GM12878 (cell line): ENCODE measurements around the gene GTF2H1. TPM values are rescaled to one million over a fixed set of nuclear protein-coding genes. Genes with fewer than 3 reads are reported as not detected.

ENCODE experiments used
- ATAC-seq: fragments of 200-7000 bp; cut with Tn5 transposase; 3 replicates; pipeline ENCODE4 v1.9.1; 2020; ENCODE audit warnings: mild to moderate bottlenecking, moderate library complexity
- BruUV-seq: library from RNA; stranded (reverse); fragments of 400-500 nt; replicated peaks from 2 replicates; lab custom pipeline; 2021; lab: Mats Ljungman, UMichigan
- CTCF ChIA-PET: fragments of 300-600 bp; sonication (Branson Sonifier 250); formaldehyde crosslinking; extraction: SDS; loops from one replicate; lab custom pipeline; 2021; ENCODE audit warnings: inconsistent platforms; lab: Yijun Ruan, JAX
- POLR2A ChIA-PET: fragments of 350-600 bp; formaldehyde crosslinking; extraction: SDS; loops from one replicate; lab custom pipeline; 2021; ENCODE audit warnings: inconsistent platforms; lab: Charles Lee
- RAD21 ChIA-PET: fragments of 300-600 bp; sonication (Branson Sonifier 250); formaldehyde crosslinking; loops from one replicate; lab custom pipeline; 2023; ENCODE audit warnings: antibody characterized with exemption; ENCODE audit not compliant: unreplicated experiment; lab: Charles Lee
- SMC1A ChIA-PET: fragments of 300-600 bp; sonication (Branson Sonifier 250); formaldehyde crosslinking; loops from one replicate; lab custom pipeline; 2023; ENCODE audit not compliant: unreplicated experiment, uncharacterized antibody; lab: Charles Lee
- DNase-seq: peaks from one replicate; pipeline ENCODE4 v3.0.0-alpha.2; 2011; ENCODE audit warnings: low read depth, low spot score
- FAIRE-seq: peaks from 3 replicates; lab custom pipeline; 2011; peaks lifted over from hg19 to GRCh38; lab: Jason Lieb, UNC
- H2AFZ ChIP-seq: 2 replicates; pipeline ENCODE4 v1.6.0; 2011; ENCODE audit warnings: low read depth, low read length, control low read depth; ENCODE audit not compliant: control insufficient read depth
- H3K27ac ChIP-seq: 2 replicates; pipeline ENCODE4 v1.5.1; 2011; ENCODE audit warnings: control low read depth; ENCODE audit not compliant: control insufficient read depth, insufficient read depth
- H3K27me3 ChIP-seq, 2 experiments: replicated peaks in 1 of 2; 2 replicates each; pipeline versions ENCODE4 v1.6.0 to v1.6.1; 2011; ENCODE audit warnings: low read length in 1 of 2; ENCODE audit not compliant: control insufficient read depth in 2 of 2, insufficient read depth in 2 of 2
- H3K36me3 ChIP-seq, 2 experiments: 2 replicates each; pipeline ENCODE4 v1.5.1; 2011; ENCODE audit warnings: low read length in 1 of 2; ENCODE audit not compliant: control insufficient read depth in 2 of 2, insufficient read depth in 2 of 2
- H3K4me1 ChIP-seq: 2 replicates; pipeline ENCODE4 v1.6.1; 2011; ENCODE audit warnings: mild to moderate bottlenecking, low read length, moderate library complexity, mixed read lengths; ENCODE audit not compliant: control insufficient read depth, insufficient read depth
- H3K4me2 ChIP-seq: 2 replicates; pipeline ENCODE4 v1.6.0; 2011; ENCODE audit warnings: control low read depth; ENCODE audit not compliant: control insufficient read depth, insufficient read depth
- H3K4me3 ChIP-seq: fragments of 200-600 bp; sonication (generic); 2 replicates; pipeline ENCODE4 v1.5.1; 2016
- H3K79me2 ChIP-seq: 2 replicates; pipeline ENCODE4 v1.6.0; 2011; ENCODE audit warnings: low read length; ENCODE audit not compliant: control insufficient read depth, insufficient read depth
- H3K9ac ChIP-seq: 2 replicates; pipeline ENCODE4 v1.8.0; 2011; ENCODE audit warnings: low read length, control low read depth, mixed read lengths; ENCODE audit not compliant: control insufficient read depth, insufficient read depth
- H3K9me3 ChIP-seq: replicated peaks from 3 replicates; pipeline ENCODE4 v1.5.1; 2011; ENCODE audit warnings: mild to moderate bottlenecking, low read length; ENCODE audit not compliant: control insufficient read depth, insufficient read depth
- H4K20me1 ChIP-seq: 2 replicates; pipeline ENCODE4 v1.6.0; 2011; ENCODE audit not compliant: control insufficient read depth, insufficient read depth
- CBFB ChIP-seq: IDR thresholded peaks from 2 replicates; pipeline ENCODE4 v1.6.1; 2016; ENCODE audit warnings: antibody characterized with exemption, low read depth
- CREB1 ChIP-seq: IDR thresholded peaks from 2 replicates; pipeline ENCODE4 v1.6.1; 2012; ENCODE audit warnings: low read depth, mild to moderate bottlenecking, inconsistent platforms
- E4F1 ChIP-seq: fragments of 450-650 bp; IDR thresholded peaks from 2 replicates; pipeline ENCODE4 v1.6.1; 2018; ENCODE audit warnings: borderline replicate concordance, mild to moderate bottlenecking; ENCODE audit not compliant: partially characterized antibody
- ESRRA ChIP-seq: IDR thresholded peaks from 2 replicates; pipeline ENCODE4 v1.6.1; 2012; ENCODE audit warnings: mild to moderate bottlenecking, low read length, improper control_type of control experiment
- ETV6 ChIP-seq, 2 experiments: fragments of 450-650 bp in 1 of 2; IDR thresholded peaks in 1 of 2; conservative IDR thresholded peaks in 1 of 2; 2 replicates each; pipeline ENCODE4 v1.6.1; 2014; ENCODE audit warnings: antibody characterized with exemption in 1 of 2, borderline replicate concordance in 1 of 2, low read depth in 1 of 2, mild to moderate bottlenecking in 1 of 2, moderate library complexity in 1 of 2
- EZH2 ChIP-seq: IDR thresholded peaks from 2 replicates; pipeline ENCODE4 v1.6.1; 2012; ENCODE audit warnings: low read depth, mild to moderate bottlenecking, control low read depth, inconsistent platforms, low read length, borderline replicate concordance; ENCODE audit not compliant: control insufficient read depth
- JUND ChIP-seq: IDR thresholded peaks from 2 replicates; pipeline ENCODE4 v1.6.1; 2012; ENCODE audit warnings: low read depth, mild to moderate bottlenecking, low read length, improper control_type of control experiment, moderate library complexity
- KAT2A ChIP-seq: conservative IDR thresholded peaks from 2 replicates; pipeline ENCODE4 v1.6.1; 2011; ENCODE audit warnings: low read depth, low read length; ENCODE audit not compliant: control insufficient read depth
- PAX5 ChIP-seq: IDR thresholded peaks from 2 replicates; pipeline ENCODE4 v1.6.1; 2011; ENCODE audit warnings: low read depth, low read length, borderline replicate concordance
- ZNF687 ChIP-seq: fragments of 450-650 bp; IDR thresholded peaks from 2 replicates; pipeline ENCODE4 v1.6.1; 2017; ENCODE audit warnings: mild to moderate bottlenecking, moderate library complexity
- in situ Hi-C: fragments of 300-500 bp; cut with MboI; formaldehyde crosslinking; loops from 9 replicates; pipeline ENCODE4 v1.14.3; 2018; ENCODE audit warnings: mixed read lengths
- intact Hi-C: fragments of 100-400 bp; cut with micrococcal nuclease; formaldehyde crosslinking; loops from one replicate; pipeline ENCODE4 v1.14.2; 2022; ENCODE audit not compliant: unreplicated experiment
- polyA plus RNA-seq, 11 experiments: library from polyadenylated mRNA; depleted of rRNA in 4 of 11; unstranded in 6 of 11; stranded (reverse) in 5 of 11; fragments of >200 nt; fragmentation: Nextera tagmentation in 4 of 11; fragmentation: Illumina TruSeq in 1 of 11; extraction: Ambion mirVana in 4 of 11; extraction: Trizol in 1 of 11; gene quantifications; 1 replicate in 1 of 11; 2 replicates in 10 of 11; pipeline versions ENCODE4 v1.2.1 to v1.2.3, GENCODE V29; 2011 to 2016; ENCODE audit warnings: inconsistent platforms in 2 of 11, missing spikeins in 2 of 11, low read depth in 1 of 11
- total RNA-seq, 4 experiments: library from RNA; depleted of rRNA in 3 of 4; stranded (reverse); fragments of >200 nt in 3 of 4; fragmentation: Illumina TruSeq in 1 of 4; extraction: Trizol in 1 of 4; gene quantifications; 2 replicates each; pipeline versions ENCODE4 v1.2.1 to v1.2.3, GENCODE V29; 2013 to 2021

GTF2H1 gene
- total and polyA plus RNA-seq, 10 of the 15 experiments (the other 5 are each of a cell fraction or from before 2014, with no cell fraction given) = 36.7 to 68.8 (median 46.6) TPM

- Histone ChIP-seq H3K4me3 (no peak overlapping the region), H3K79me2 (no peaks in the 10 kb centered on the region), H3K4me2 (no peak overlapping the region), H3K4me1 (no peaks in the 10 kb centered on the region), H3K36me3 (peaks cover 1 to 16% of the 10 kb centered on the region in 2 experiments), H2AFZ (no peak overlapping the region), H3K27me3 (no peaks in the 10 kb centered on the region), H3K9ac (no peak overlapping the region), H3K27ac (no peak overlapping the region), H4K20me1 (no peaks in the 10 kb centered on the region), H3K9me3 (no peaks in the 10 kb centered on the region)
- ChIA-PET CTCF (interaction anchor here (2.3 kb wide), 1 partner anchor 10 kb away, joined by 5 read pairs; no protein-coding TSS in a partner anchor), POLR2A (no interaction called here), SMC1A (interaction anchor here (1.2 to 5.3 kb wide), 2 partner anchors 11 to 16 kb away, joined by 4 to 29 read pairs; partner anchors contain the start of genes GTF2H1 and HPS5), RAD21 (no interaction called here)
- intact Hi-C loops (no loop called here), in situ Hi-C loops (no loop called here)
- BruUV-seq = no TSS peak
- ATAC-seq (no peak), DNase-seq (no peak), FAIRE-seq (no peak)
- TF ChIP-seq ETV6 (conservative IDR thresholded peaks at IDR 0.05 in 1 of 2, IDR thresholded peaks at IDR 0.05 in 1 of 2; ENCODE audit: borderline replicate concordance in 1 of 2, low read depth in 1 of 2) (no peak), CREB1 (no peak), ESRRA (no peak), CBFB (no peak), EZH2 (no peak), KAT2A (no peak), E4F1 (no peak), JUND (no peak), ZNF687 (no peak), PAX5 (no peak)
Observed at GRCh38 chr11:18304745-18305144, 17.6 kb upstream of the GTF2H1 start.
